ENCODE data around the gene PRIMA1.

DNA sequence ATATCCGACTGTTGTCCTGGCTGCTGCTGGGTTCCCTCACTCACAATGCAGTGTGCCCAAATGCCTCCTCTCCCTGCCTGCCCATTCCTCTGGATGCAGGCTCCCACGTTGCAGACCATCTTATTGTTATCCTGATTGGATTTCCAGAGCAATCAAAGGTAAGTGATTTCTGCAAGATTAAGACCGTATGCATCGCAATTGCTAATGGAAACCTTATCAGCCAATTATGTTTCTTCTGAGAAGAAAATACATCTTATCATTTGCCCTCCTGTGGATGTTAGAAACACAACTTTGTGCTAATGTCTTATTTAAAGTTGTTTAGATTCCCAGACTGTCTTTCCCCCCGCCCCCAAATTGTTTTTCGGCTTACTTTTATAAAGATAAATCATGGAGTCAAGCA lies 98.1 kb downstream of the PRIMA1 start:
- TF ChIP-seq MYNN (IDR thresholded peaks at IDR 0.05) (no peak), MYNN (CRISPR knock-in tag; IDR thresholded peaks at IDR 0.05) (no peak), BCOR (IDR thresholded peaks at IDR 0.05) (no peak), CEBPG (CRISPR knock-in tag; IDR thresholded peaks at IDR 0.05) (no peak), CEBPG (tag; conservative IDR thresholded peaks at IDR 0.05 in 1 of 2, IDR thresholded peaks at IDR 0.05 in 1 of 2) (no peak), ZNF79 (CRISPR knock-in tag; IDR thresholded peaks at IDR 0.05; ENCODE audit: low read depth) (no peak)
